B cell (primary cell): Measurements from ENCODE around the gene SNRPD2.

Experiments used
- CTCF ChIP-seq: fragments of 200-600 bp; IDR thresholded peaks from one replicate; pipeline ENCODE4 v1.8.0; 2022; ENCODE audit warnings: antibody characterized with exemption, mild to moderate bottlenecking
- EZH2 ChIP-seq: IDR thresholded peaks from 2 replicates; pipeline ENCODE4 v1.6.1; 2012; ENCODE audit warnings: borderline replicate concordance, low read depth, mild to moderate bottlenecking, moderate library complexity, low read length; ENCODE audit not compliant: insufficient read depth, poor library complexity, severe bottlenecking

DNA sequence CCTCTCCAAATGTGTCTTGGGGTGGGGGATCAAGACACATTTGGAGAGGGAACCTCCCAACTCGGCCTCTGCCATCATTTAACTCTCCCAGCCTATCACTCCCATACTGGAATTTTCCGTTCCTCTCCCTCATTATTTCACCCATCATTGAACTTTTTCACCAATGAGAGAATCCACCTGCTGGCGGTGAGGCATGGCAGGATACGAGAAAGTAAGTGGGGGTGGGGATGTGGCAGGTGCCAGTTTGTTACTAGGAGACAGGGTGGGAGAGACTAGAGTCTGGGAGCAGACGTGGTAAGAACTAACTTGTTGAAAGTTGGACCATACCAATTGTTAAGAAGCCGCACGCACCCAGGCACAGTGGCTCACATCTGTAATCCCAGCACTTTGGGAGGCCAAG is 16.8 kb downstream of the SNRPD2 start:
- no peak for TF ChIP-seq CTCF
- TF ChIP-seq EZH2 = no peak
